D341Med (cell line): ENCODE measurements around the gene IQSEC1.

Experiments used
- DNase-seq: peaks from one replicate; pipeline ENCODE4 v3.0.0; 2012; ENCODE audit warnings: low spot score

IQSEC1 gene

GRCh38 chr3:12954180-12954579 lies 119.0 kb downstream of the IQSEC1 start:
- no peak for DNase-seq

GRCh38 chr3:12953201-12953995 lies 119.8 kb downstream of the IQSEC1 start:
- no peak for DNase-seq

GRCh38 chr3:12952343-12953200 lies 120.7 kb downstream of the IQSEC1 start:
- DNase-seq, result no peak

GRCh38 chr3:12948891-12949711 lies 124.1 kb downstream of the IQSEC1 start:
- DNase-seq, result no peak

GRCh38 chr3:12948371-12948770 lies 124.9 kb downstream of the IQSEC1 start:
- no peak for DNase-seq

GRCh38 chr3:12947504-12948369 lies 125.5 kb downstream of the IQSEC1 start:
- no peak for DNase-seq

- DNase-seq, result no peak
These were observed 126.4 kb downstream of the IQSEC1 start for GRCh38 chr3:12946649-12947316.

GRCh38 chr3:12946251-12946648 lies 127.0 kb downstream of the IQSEC1 start:
- DNase-seq, result no peak

GRCh38 chr3:12944849-12945248 lies 128.4 kb downstream of the IQSEC1 start:
- no peak for DNase-seq

GRCh38 chr3:12944413-12944812 lies 128.8 kb downstream of the IQSEC1 start:
- DNase-seq, result no peak

- DNase-seq, result no peak
These were observed 129.9 kb downstream of the IQSEC1 start for GRCh38 chr3:12943124-12944021.

- no peak for DNase-seq
These were observed 131.7 kb downstream of the IQSEC1 start for GRCh38 chr3:12941495-12942023.

GRCh38 chr3:12940854-12941253 lies 132.4 kb downstream of the IQSEC1 start:
- DNase-seq, result no peak

- no peak for DNase-seq
These were observed 134.1 kb downstream of the IQSEC1 start for GRCh38 chr3:12939137-12939536.

GRCh38 chr3:12938258-12938711 lies 134.9 kb downstream of the IQSEC1 start:
- no peak for DNase-seq

GRCh38 chr3:12935861-12936830 lies 137.1 kb downstream of the IQSEC1 start:
- DNase-seq, result no peak

GRCh38 chr3:12935023-12935860 lies 138.0 kb downstream of the IQSEC1 start:
- no peak for DNase-seq
